ENCODE measurements around the gene BCKDHB.

BCKDHB gene

DNA sequence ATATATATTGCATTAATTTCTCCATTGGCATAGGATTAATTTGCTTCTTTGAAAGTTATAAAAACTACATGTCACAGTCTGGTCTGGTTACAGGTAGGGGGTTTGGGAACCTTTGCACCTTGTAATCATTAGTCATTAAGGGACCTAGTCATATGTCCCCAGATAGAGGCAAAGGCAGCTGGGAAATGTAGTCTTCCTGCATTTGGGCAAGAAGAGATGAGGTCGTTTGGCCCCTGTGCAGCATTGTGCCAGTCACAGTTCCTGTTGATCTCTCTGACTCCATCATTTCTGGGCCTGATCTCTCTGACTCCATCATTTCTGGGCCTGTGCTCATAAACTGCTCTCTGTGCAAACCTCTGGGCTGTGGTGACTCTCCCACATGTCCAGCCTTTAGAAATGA lies 73.2 kb downstream of the BCKDHB start:
- Histone ChIP-seq H3K9me3 (ENCODE audit: control insufficient read depth, insufficient read depth, low read length) (no peaks in the 10 kb centered on the region), H3K4me3 (ENCODE audit: low read length) (no peak overlapping the region), H3F3A (ENCODE audit: control insufficient read depth, insufficient read depth) (no peaks in the 10 kb centered on the region), H3K9me2 (replicated peaks; ENCODE audit: control insufficient read depth, low read length) (no peaks in the 10 kb centered on the region), H3K27me3 (ENCODE audit: control insufficient read depth, low read length) (no peaks in the 10 kb centered on the region), H3K4me1 (ENCODE audit: control insufficient read depth, low read length) (no peaks in the 10 kb centered on the region), H3K36me3 (ENCODE audit: control insufficient read depth, low read length) (no peaks in the 10 kb centered on the region), H3K79me2 (ENCODE audit: control insufficient read depth, low read length) (no peaks in the 10 kb centered on the region), H3K4me2 (ENCODE audit: low read length) (no peak overlapping the region), H3K27ac (ENCODE audit: low read depth, low read length) (no peak overlapping the region), H4K20me1 (ENCODE audit: control insufficient read depth, insufficient read depth, low read depth, low read length) (no peaks in the 10 kb centered on the region)
- TF ChIP-seq, protein P1, sequence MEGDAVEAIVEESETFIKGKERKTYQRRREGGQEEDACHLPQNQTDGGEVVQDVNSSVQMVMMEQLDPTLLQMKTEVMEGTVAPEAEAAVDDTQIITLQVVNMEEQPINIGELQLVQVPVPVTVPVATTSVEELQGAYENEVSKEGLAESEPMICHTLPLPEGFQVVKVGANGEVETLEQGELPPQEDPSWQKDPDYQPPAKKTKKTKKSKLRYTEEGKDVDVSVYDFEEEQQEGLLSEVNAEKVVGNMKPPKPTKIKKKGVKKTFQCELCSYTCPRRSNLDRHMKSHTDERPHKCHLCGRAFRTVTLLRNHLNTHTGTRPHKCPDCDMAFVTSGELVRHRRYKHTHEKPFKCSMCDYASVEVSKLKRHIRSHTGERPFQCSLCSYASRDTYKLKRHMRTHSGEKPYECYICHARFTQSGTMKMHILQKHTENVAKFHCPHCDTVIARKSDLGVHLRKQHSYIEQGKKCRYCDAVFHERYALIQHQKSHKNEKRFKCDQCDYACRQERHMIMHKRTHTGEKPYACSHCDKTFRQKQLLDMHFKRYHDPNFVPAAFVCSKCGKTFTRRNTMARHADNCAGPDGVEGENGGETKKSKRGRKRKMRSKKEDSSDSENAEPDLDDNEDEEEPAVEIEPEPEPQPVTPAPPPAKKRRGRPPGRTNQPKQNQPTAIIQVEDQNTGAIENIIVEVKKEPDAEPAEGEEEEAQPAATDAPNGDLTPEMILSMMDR (IDR thresholded peaks at IDR 0.05; ENCODE audit: low read depth, low read length, poor library complexity, severe bottlenecking), result no peak
- no peak for TF ChIP-seq EZH2phosphoT487 (IDR thresholded peaks at IDR 0.05; ENCODE audit: borderline replicate concordance, low read length)

- no peak overlapping the region for H3K4me3 ChIP-seq (ENCODE audit: low read length)
These were observed 75.0 kb downstream of the BCKDHB start for GRCh38 chr6:80181352-80182081.

DNA sequence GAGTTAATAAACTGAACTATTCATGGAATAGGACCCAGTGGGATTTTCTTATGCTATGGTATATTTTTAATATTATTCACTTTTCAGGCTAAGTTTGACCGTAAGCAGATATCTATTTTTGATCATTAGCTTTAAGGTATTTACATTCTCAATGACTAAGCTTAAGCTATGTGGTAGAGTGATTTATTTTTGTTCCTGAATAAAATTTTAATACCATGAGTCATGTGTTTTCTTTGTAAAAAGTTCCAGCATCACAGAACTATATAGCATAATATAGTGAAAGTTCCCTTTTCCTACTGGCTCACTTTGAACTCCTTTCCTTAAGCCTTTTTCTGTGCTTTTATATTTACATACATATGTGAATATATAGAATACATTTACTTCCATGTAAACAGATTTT lies 75.8 kb downstream of the BCKDHB start:
- H3K9me2 ChIP-seq (replicated peaks; ENCODE audit: control insufficient read depth, low read length), result no peaks in the 10 kb centered on the region
- TF ChIP-seq EZH2phosphoT487 (IDR thresholded peaks at IDR 0.05; ENCODE audit: borderline replicate concordance, low read length), result no peak
- TF ChIP-seq, protein P1 (IDR thresholded peaks at IDR 0.05; ENCODE audit: low read depth, low read length, poor library complexity, severe bottlenecking), result no peak
- no peaks in the 10 kb centered on the region for H3K27me3 ChIP-seq (ENCODE audit: control insufficient read depth, low read length)
- H3K4me1 ChIP-seq (ENCODE audit: control insufficient read depth, low read length), result no peaks in the 10 kb centered on the region
- H3K27ac ChIP-seq (ENCODE audit: low read depth, low read length), result no peak overlapping the region
- H3K36me3 ChIP-seq (ENCODE audit: control insufficient read depth, low read length), result no peaks in the 10 kb centered on the region
- no peaks in the 10 kb centered on the region for H3F3A ChIP-seq (ENCODE audit: control insufficient read depth, insufficient read depth)
- H3K4me3 ChIP-seq (ENCODE audit: low read length), result no peak overlapping the region
- H3K4me2 ChIP-seq (ENCODE audit: low read length), result no peak overlapping the region
- no peaks in the 10 kb centered on the region for H4K20me1 ChIP-seq (ENCODE audit: control insufficient read depth, insufficient read depth, low read depth, low read length)
- H3K79me2 ChIP-seq (ENCODE audit: control insufficient read depth, low read length), result no peaks in the 10 kb centered on the region
- H3K9me3 ChIP-seq (ENCODE audit: control insufficient read depth, insufficient read depth, low read length), result no peaks in the 10 kb centered on the region

More at GRCh38 chr6:80181352-80182081, 75.0 kb downstream of the BCKDHB start:
- Histone ChIP-seq H3K4me2 (ENCODE audit: low read length) (no peak overlapping the region), H4K20me1 (ENCODE audit: control insufficient read depth, insufficient read depth, low read depth, low read length) (no peaks in the 10 kb centered on the region), H3K27ac (ENCODE audit: low read depth, low read length) (no peak overlapping the region), H3K9me3 (ENCODE audit: control insufficient read depth, insufficient read depth, low read length) (no peaks in the 10 kb centered on the region), H3K4me1 (ENCODE audit: control insufficient read depth, low read length) (no peaks in the 10 kb centered on the region), H3K36me3 (ENCODE audit: control insufficient read depth, low read length) (no peaks in the 10 kb centered on the region), H3K79me2 (ENCODE audit: control insufficient read depth, low read length) (no peaks in the 10 kb centered on the region), H3K9me2 (replicated peaks; ENCODE audit: control insufficient read depth, low read length) (no peaks in the 10 kb centered on the region), H3K27me3 (ENCODE audit: control insufficient read depth, low read length) (no peaks in the 10 kb centered on the region), H3F3A (ENCODE audit: control insufficient read depth, insufficient read depth) (no peaks in the 10 kb centered on the region)
- TF ChIP-seq, protein P1 (IDR thresholded peaks at IDR 0.05; ENCODE audit: low read depth, low read length, poor library complexity, severe bottlenecking), result no peak
- TF ChIP-seq EZH2phosphoT487 (IDR thresholded peaks at IDR 0.05; ENCODE audit: borderline replicate concordance, low read length), result no peak

Measured in DOHH2 (cell line).